GM18868 (cell line): ENCODE results near the gene SRGAP3.

Experiments
- ATAC-seq: cut with Tn5 transposase; IDR thresholded peaks from one replicate; pipeline ENCODE4 v1.9.1; 2021; ENCODE audit warnings: mild to moderate bottlenecking, moderate library complexity; ENCODE audit not compliant: unreplicated experiment

The SRGAP3 gene

GRCh38 chr3:9180764-9181117, 68.7 kb downstream of the SRGAP3 start:
- ATAC-seq: peak; percentile 24

DNA sequence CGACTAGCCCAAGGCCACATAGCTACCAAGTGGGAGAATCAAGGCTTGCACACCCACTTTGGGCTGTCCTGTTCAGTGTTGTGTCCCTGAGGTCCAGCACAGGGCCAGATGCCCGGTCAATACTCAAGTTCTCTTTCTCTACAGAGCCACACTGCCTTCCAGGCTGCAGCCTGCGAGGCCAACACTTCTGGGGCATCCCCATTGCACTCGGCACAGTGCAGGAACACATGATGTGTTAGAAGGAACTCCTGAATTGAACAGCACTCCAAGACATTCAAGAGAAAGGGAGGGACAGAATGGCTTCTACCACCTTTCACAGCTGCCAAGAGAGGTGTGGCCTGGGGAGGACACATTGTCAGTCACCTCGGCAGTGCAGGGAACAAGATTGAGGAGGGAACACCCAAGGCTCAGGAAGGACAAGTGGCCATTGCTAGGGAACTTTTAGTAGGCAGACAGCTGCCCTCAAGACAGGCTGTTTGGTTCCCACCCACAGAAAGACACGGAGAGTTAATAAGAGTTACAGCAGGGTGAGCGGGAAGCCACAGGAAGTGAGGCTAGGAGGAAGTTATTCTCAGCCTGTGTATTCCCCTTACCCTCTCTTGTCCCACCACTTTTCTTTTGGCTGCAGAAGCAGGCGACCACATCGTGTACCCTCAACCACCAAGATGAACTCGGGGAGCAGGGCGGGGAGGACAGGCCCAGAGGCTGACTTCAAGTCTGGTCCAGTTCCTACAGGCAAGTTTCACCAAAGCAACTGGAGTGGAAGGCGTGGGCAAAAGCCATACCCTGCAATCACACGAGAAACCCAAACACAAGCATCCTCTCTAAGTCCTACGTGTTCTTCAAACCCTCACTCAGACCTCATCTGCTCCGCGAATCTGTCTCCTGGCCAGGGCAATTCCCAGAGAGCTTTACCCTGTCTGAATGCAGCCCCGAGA, 69.4 kb downstream of the SRGAP3 start:
- ATAC-seq: peak; percentile 70

GRCh38 chr3:9178697-9179096, 70.7 kb downstream of the SRGAP3 start:
- no peak for ATAC-seq

- ATAC-seq: no peak
Measured at GRCh38 chr3:9175421-9175820, 74.0 kb downstream of the SRGAP3 start.

DNA sequence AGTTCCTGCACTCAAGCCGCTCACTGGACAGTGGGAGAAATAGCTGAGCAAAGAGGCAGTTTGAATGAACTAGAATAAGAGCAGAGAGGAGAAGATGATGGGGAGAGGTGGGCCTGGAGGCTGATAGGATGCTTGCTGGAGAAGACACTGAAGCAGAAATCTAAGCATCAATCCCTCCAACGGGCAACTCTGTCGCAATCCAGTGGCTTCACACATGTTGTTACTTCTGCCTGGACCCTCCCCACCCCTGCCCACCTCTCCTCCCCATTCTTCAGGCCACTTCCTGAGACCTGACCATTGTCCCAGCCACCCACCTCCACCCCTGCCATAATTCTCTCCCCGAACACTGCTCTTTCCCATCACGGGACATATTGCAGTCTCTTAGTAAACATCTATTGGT, 76.0 kb downstream of the SRGAP3 start:
- ATAC-seq: no peak

GRCh38 chr3:9172851-9173321, 76.6 kb downstream of the SRGAP3 start:
- ATAC-seq: no peak

DNA sequence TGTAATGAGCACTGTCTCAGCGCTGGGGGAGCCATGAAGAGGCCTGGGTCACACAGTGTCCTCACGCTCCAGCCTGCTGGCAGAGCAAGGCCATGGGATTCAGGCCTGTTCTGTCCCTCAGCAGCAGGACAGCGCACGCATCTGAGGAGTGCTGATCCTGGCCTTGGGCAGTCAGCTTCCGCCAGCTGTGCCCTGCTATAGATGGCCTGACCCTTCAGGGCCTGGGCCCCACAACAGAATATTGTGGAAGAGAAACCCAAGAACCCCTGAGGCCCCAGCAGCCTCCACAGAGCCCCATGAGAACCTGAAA, 78.6 kb downstream of the SRGAP3 start:
- ATAC-seq: no peak

DNA sequence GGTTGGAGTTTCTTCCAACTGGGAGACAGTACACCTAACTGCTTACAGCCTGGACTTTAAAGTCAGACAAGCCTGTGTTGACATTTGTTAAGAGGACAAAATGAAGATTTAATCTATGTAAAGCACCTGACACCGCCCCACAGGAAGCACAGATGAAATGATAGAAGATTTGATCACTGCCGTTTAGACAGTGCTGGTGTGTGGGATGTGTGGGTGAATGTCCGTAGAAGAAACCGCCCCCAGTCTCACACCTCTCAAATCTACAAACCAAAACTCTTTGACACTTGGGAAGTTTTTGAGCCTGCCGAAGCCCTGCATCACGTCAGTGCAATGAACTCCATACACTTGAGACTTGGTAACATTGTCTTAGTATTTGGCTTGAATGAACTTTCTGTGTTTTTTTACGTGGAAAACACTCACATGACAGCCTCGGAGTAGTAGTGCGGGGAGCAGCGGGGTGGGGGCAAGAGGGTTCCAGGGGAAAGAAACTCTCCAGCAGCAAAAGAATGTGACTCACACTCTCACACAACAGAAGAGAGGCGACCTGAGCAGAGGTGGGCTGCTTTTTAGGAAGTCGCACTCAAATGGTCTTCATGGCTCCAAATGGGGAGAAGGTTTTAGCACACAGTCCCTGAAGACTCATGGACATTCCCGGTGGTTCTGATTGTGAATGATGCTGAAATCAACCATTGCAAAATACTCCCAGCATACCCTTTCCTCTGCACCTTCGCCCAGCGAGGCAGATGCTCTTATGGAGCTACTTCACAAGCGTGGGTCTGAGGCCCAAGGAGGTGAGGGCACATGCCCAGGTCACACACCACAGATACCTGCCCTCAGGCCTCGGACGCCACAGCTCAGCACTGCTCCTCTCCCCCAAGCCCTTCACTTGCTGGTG, 79.2 kb downstream of the SRGAP3 start:
- ATAC-seq: no peak

- ATAC-seq: no peak
Measured at GRCh38 chr3:9169326-9169725, 80.1 kb downstream of the SRGAP3 start.

- ATAC-seq: peak; percentile 97
Measured at GRCh38 chr3:9168241-9168741, 81.2 kb downstream of the SRGAP3 start.

GRCh38 chr3:9167222-9167621, 82.2 kb downstream of the SRGAP3 start:
- ATAC-seq: no peak

DNA sequence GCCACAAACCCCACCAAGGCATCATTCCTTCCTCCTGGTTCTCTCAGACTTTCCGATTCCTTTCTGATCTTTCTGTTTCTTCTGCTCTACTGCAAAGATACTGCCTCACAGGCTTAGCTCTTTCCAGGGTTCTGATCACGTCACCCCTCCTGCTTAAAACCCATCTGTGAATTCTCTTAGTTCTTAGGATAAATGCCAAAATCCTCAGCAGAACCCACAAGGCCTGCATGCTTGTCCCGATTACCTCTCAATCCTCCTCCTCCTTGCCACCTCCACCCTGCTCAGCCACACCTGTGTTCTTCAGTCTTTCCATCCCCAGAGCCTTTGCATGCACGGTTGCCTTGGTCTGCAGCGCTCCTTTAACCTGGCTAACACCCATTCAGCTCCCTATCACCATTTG, 84.0 kb downstream of the SRGAP3 start:
- no peak for ATAC-seq

DNA sequence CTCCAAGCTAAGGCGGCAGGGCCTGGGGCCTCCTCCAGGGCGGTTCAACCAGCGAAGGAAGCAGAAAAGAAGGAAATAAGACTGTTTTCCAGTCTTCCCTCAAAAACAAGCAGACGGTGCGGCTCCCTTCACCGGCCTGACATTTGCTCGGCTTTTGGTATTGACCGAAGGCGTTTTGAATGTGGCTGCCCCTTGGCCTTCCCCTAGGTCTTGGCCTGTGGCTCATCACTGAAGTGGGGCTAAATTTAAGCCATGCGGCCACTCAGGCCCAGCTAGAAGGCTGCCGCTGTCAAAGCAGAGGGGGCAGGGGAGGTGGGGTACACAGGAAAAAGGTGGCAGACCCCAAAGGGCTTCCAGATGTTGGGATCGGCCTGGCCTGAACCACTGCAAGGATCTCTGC, 86.2 kb downstream of the SRGAP3 start:
- ATAC-seq: no peak

DNA sequence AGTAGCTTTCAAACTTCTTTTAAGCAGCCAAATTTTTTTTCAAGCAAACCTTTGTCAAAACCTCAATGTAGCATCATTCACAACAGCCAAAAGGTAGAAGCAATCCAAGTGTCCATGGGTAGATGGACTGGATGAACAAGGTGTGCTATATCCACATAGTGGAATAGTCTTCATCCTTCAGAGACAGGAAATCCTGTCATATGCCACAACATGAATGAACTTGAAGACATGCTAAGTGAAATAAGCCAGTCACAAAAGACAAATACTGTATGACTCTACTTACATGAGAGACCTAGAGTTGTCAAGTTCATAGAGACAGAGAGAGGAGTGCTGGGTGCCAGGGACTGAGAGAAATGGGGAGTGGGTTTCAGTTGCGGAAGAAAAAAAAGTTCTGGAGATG, 87.6 kb downstream of the SRGAP3 start:
- ATAC-seq: no peak

- ATAC-seq: no peak
Measured at GRCh38 chr3:9161298-9161697, 88.1 kb downstream of the SRGAP3 start.

GRCh38 chr3:9158865-9159630, 90.4 kb downstream of the SRGAP3 start:
- no peak for ATAC-seq

- no peak for ATAC-seq
Measured at GRCh38 chr3:9157651-9158362, 91.6 kb downstream of the SRGAP3 start.

DNA sequence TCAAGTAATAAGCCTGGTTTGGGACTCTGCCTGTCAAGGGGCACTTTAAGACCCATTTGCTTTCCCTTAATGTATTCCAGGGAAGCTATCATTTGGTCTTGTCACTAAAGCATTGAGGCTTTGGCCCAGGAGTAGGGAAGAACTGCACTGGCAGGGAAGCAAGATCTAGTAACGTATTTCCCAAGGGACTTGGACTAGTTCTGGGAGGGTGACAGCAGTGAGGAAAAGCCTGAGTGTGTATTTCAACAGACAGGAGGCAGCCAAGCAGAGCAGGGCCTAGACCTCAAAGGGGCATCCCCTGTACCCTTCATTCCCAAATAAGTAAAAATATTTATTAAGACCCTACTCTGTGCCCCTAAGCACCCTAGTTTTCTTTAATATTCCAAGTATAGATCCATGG, 92.8 kb downstream of the SRGAP3 start:
- ATAC-seq: no peak

DNA sequence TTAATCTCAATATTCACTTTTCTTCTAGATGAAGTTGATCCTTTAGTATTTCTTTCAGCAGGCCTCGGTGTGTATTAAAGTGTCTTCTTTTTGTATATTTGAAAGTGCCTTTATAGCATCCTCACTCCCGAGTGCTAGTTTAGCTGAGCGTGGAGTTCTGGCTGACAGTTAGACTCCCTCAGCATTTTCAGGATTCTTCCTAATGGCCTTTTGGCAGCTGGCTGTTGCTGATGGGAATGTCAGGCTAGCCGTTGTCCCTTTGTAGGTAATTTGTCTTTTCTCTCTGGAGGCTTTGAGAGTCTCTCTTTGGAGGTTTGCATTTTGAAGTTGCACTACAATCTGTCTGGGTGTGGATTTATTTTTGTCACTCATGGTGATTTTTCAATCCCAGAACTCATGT, 94.4 kb downstream of the SRGAP3 start:
- ATAC-seq: no peak

DNA sequence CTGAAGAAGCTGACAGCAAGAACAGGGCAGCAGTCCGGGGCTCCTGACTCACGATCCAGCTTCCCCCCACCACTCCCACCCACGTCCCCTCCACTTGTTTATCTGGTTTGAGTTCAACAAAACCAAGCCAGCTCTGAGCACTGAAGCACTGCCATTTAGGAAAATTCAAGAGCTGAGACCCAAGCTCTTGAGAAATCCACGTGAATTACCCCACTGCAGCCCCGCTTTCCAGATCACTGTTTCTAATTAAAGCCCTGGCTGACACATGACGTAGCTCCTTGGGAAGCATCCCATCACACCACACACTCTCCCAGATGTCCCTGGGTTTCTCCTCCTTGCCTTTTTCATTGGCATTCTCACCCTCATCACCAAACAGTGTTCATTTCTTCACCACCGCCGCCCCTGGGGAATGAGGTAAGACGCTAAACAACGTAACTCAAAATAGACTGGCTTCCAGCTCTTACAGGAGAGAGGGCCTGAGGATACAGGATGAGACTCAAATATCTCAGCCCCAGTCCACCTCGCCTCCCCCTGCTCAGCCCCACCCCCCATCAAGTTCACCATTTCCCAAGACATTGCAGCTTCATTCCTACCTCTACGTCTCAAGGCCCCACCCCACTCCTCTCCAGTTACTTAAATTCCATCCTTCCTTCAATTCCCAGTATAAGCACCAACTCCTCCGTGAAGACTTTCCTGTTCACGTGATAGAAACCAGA, 95.4 kb downstream of the SRGAP3 start:
- no peak for ATAC-seq
